Measurements from ENCODE around the gene PPP1R3A.
"Not testable (repeated sequence)": the region's sequence is repeated elsewhere in the genome, so short reads cannot be mapped to it uniquely, and the experiment has no call there.

Gene PPP1R3A, protein sequence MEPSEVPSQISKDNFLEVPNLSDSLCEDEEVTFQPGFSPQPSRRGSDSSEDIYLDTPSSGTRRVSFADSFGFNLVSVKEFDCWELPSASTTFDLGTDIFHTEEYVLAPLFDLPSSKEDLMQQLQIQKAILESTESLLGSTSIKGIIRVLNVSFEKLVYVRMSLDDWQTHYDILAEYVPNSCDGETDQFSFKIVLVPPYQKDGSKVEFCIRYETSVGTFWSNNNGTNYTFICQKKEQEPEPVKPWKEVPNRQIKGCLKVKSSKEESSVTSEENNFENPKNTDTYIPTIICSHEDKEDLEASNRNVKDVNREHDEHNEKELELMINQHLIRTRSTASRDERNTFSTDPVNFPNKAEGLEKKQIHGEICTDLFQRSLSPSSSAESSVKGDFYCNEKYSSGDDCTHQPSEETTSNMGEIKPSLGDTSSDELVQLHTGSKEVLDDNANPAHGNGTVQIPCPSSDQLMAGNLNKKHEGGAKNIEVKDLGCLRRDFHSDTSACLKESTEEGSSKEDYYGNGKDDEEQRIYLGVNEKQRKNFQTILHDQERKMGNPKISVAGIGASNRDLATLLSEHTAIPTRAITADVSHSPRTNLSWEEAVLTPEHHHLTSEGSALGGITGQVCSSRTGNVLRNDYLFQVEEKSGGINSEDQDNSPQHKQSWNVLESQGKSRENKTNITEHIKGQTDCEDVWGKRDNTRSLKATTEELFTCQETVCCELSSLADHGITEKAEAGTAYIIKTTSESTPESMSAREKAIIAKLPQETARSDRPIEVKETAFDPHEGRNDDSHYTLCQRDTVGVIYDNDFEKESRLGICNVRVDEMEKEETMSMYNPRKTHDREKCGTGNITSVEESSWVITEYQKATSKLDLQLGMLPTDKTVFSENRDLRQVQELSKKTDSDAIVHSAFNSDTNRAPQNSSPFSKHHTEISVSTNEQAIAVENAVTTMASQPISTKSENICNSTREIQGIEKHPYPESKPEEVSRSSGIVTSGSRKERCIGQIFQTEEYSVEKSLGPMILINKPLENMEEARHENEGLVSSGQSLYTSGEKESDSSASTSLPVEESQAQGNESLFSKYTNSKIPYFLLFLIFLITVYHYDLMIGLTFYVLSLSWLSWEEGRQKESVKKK

DNA sequence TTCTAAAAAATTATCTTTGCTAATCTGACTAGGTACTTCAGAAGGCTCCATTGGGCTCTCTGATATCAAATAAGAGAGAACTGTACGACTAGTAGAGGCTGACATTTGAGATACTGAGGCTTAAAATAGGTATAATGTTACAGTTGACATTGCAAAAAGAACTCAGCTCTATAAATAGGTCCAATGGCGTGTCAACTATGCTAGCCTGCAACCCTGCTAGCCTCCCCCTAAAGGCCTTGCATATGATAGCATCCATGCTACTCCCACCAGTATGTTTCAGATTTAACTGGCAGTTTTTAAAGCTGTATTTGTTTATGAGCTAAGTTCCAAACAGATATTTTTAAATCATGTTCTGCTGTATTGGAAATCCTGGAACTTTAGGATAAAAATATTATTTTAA is at the start of gene PPP1R3A:
Gene PPP1R3A, minus strand, starts transcription at position 64 of the 400 bp plus-strand sequence. Its CDS starts 13 bp downstream, at position 51.
- DNase-seq (ENCODE audit: low read depth in 2 of 2), result no peak

DNA sequence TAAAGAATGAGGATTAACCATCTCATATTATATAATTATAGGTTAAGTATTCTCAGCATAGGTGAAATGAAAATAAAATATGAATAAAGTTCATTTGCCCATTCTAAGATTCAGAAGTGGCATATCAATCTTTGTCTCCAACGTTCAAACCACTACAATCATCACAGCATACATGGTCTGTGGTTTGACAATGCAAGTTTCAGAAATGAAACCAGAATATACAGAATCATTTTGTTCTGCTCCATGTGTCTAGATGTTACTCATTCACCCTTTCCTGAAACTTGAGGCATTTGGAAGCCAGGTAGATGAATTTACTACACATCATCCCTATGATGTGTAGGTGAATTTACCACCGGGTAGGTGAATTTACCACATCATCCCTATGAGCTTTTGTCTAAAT is 44.5 kb upstream of the PPP1R3A start:
- DNase-seq (ENCODE audit: low read depth in 2 of 2), result no peak

DNA sequence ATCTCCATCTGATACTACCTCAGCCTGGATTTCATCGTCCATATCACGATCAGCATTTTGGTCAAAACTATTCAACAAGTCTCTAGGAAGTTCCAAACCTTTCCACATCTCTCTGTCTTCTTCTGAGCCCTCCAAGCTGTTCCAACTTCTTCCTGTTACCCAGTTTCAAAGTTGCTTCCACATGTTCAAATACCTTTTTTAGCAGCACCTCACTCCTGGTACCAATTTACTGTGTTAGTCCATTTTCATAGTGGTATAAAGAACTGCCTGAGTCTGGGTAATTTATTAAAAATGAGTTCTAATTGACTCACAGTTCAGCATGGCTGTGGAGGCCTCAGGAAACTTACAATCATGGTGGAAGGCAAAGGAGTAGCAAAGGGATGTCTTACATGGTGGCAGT is 41.1 kb upstream of the PPP1R3A start:
- DNase-seq (ENCODE audit: low read depth in 2 of 2), result no peak

DNA sequence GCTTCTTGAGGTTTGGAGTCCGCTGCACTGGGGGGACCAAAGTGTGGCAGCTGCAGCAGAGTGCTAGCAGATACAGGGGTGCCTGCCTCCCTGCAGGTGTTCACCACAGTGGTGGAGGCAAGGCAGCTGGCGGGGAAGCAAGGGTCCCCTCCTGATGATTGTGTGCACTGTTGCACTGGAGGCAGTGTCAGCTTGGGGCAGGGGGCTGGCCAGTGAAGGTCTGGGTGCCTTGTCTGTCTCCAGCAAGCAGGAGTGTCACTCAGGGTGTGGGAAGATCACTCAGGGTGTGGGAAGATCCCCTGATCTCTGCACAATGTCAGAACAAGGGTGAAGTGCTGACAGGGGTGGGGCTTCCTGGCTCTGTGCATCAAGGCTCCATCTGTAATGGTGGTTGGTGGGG is 36.3 kb upstream of the PPP1R3A start:
- DNase-seq (ENCODE audit: low read depth in 2 of 2), result no peak

DNA sequence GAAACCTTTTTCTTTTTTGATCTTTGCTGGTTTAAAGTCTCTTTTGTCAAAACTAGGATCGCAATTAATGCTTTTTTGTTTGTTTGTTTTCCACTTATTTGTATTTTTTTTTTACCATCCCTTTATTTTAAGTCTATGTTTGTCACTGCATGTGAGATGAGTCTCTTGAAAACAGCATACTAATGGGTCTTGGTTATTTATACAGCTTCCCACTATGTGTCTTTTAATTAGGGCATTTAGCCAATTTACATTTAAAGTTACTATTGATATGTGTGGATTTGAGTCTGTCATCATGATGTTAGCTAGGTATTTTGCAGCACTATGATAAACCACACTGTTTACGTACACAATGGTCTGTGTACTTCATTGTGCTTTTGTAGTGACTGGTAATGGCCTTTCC is 34.7 kb upstream of the PPP1R3A start:
- DNase-seq (ENCODE audit: low read depth in 2 of 2), result no peak

DNA sequence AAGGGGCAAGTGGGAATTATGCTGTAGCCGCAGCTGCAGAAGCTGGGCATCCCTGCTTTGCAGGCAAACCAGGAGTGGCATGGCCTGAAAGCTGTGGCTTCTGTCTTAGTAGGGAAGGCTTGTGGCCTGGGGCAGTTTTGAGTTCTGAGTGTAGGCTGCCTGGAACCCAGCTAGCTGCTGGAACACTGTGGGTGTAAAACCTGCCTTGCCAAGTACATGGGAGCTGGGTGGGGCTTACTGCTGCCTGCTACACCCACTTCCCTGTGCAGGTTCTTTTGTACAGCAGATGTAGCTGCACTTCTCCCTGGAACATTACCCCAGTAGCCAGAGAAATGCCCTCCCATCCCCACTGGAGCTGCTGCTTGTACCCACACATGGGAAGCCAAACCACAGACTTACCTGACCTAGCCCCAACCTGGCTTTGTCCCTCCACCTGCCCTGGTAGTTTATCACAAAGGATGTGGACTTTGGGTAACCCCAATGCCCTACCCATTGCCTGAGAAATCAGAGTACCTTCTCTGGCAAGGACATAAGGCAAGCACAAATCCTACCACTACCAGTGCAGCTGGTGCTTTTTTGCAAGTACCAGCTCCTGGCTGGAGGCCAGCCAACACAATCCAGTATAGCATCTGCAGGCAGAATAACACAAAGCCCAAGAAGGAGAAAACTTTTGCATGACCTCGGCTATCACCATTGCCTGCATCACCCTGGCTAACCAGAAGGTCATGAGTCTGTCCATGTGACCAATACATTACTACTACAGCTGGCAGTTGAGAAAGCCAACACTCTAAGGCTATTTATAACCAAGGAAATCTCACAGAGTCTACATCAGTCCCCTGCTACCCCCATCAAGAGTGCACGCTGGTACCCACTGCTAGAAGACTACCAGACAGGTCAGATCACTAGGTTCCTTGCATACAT is 26.5 kb upstream of the PPP1R3A start:
- DNase-seq (ENCODE audit: low read depth in 2 of 2), result no peak

DNA sequence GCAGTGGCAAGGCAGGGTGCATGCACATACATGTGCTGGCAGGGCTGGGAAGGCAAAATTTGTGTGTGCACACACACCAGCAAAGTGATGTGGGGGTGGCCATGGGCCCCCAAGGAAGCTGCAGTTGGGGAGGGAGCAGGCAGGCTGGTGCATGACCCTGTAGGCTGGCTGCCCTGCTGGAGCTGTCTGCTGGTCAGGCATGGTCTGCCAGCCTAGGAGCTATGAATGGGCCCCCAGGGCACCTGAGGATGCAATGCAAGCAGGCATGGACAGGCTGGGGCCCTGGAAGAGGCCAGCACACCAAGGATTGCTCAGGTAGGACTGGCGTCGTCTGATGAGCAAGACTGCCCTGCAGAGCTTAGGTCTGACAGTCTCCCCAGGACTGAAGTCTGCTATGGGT is 18.2 kb upstream of the PPP1R3A start:
- DNase-seq (ENCODE audit: low read depth in 2 of 2), result no peak

DNA sequence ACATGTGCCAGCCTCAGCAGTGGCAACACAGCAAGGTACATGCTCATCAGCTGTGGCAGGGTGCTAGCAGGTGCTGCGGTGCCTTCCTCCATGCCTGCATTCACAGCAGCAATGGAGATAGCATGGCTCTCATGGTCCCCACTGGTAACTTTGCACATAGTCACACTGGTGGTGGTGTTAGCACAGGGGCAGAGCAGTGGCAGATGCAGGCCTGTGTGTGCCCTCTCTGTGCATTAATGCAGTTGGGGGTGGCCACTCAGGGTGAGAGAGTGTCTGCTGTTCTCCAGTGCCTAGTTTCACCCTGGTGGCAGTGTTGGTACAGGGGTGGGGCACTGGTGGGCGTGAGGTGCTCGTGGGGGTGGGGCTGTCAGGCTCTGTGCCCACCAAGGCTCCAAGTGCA is 17.7 kb upstream of the PPP1R3A start:
- no peak for DNase-seq (ENCODE audit: low read depth in 2 of 2)

DNA sequence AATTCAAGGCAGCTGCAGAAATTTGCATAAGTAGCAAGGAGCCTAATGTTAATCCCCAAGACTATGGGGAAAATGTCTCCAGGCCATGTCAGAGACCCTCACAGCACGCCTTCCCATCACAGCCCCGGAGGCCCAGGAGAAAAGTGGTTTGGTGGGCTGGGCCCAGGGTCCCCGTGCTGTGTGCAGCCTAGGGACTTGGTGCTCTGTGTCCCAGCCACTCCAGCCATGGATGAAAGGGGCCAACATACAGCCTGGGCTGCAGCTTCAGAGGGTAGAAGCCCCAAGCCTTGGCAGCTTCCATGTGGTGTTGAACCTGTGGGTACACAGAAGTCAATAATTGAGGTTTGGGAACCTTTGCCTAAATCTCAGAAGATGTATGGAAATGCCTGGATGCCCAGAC is 10.6 kb upstream of the PPP1R3A start:
- not testable (repeated sequence) for DNase-seq (ENCODE audit: low read depth in 2 of 2)

DNA sequence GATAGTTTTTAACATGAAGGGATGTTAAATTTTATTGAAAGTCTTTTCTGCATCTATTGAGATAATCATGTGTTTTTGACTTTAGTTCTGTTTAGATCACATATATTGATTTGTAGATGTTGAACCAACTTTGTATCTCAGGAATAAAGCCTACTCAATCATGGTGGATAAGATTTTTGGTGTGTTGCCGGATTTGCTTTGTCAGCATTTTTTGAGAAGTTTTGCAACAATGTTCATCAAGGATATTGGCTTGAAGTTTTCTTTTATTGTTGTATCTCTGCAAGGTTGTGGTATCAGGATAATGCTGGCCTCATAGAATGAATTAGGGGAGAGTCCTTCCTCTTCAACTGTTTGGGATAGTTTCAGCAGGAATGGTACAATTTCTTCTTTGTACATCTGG is 9.3 kb upstream of the PPP1R3A start:
- DNase-seq (ENCODE audit: low read depth in 2 of 2), result no peak

DNA sequence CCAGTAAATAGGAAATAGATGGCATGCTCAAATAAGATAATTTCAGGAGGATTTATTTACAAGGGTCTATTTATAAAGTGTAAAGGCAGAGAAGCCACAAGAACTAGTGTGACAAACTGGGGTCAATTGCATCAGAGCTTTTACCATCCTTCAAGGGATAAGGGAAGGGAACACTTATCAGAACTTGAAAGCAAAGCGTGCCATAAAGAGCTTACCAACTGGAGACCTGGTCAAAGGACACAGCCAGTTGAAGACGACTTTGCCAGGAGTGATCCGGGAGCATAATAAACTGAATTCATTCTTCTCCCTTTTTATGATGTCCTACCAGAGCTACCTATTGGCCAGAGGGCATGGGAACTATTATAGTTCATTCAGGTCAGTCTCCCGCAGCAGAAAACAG is 3.2 kb upstream of the PPP1R3A start:
- DNase-seq (ENCODE audit: low read depth in 2 of 2), result no peak

DNA sequence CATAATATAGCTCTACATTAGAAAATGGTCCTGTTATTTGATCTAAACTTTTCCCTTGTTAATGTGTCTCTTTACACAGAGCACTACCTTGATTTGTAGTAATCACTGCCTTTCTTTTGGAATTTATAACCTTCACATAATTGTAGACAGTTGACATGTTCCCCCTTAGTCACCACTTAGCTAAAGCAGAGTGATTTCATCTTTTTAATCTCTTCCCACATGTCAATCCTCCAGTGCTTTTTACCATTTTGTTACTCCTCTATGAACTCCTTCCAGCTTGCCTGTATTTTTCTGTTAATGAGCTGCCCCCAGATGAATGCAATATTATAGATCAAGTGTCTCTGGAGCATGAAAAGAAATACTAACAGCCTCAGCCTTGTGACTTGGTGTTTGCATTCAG is 2.6 kb upstream of the PPP1R3A start:
- no peak for DNase-seq (ENCODE audit: low read depth in 2 of 2)

DNA sequence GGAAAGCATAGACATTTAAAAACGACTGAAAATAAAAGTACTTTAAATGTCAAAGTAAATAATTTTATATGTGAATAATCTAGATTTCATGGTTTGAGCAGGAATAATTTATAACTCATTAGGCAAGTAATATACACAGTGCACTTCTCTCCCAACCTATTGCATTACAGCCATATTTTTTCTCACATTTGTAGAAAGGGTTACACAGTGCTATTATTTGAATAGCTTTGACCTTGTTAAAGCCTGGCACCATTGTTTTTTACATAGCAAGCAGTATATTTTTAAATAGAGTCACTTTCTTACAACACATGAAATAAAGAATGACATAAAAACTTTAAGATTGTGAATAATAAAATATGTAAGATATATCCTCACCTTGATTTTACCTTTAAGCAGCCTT is 969 bp downstream of the PPP1R3A start:
- DNase-seq (ENCODE audit: low read depth in 2 of 2), result no peak

DNA sequence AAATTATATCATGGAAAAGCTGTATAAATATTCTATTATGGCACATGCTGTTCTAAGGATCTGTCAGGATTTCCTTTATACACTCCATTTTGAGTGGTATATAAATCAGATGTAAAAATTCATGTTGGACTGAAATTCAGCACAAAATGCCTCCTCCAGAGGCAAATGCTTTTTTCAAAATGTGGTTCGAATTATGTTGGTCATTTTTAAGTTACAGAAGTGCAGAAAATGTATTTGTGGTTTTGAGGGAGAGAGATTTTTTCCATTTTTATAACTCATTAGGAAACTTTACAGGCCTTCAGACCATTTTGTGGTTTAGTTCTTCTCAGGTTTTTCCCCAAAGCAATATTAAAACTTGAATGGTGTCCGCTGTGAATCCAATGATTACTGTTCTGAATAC is 2.9 kb downstream of the PPP1R3A start:
- no peak for DNase-seq (ENCODE audit: low read depth in 2 of 2)

DNA sequence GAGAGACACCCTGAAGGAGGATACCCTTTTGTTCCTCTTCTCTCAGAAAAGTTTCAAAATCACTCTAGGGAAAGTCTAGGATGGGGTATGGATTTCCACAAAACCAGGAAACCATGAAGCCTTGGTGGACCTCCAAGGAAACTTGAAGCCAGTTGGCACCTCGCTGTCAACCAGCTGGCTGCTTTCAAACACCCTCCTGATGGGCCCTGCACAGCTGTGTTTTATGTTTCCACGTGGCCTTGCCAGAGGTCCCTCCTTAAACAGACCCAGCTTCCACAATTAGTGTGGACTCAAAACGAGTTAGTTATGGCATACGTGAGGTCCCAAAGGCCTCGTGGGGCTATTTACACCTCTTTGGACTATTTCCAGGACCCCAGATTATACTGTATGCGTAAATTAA is 5.9 kb downstream of the PPP1R3A start:
- no peak for DNase-seq (ENCODE audit: low read depth in 2 of 2)

DNA sequence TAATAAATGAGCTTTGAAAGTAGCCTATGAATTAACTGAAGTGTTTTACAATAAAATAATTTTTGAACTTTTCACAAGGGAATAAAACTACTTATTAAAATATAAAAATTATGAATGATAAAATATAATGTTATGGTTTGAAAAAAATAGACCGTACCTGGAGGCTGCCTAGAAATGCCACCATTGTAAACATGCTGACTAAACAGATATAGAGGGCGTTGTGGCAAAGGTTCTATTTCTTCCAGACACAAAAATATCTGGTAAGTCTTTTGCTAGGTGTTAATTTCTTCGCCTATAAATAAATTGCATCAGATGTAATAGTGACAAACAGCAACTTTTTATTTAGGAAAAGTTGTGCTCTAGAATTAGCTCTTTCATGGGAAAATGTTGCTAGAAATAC is 11.2 kb downstream of the PPP1R3A start:
- no peak for DNase-seq (ENCODE audit: low read depth in 2 of 2)

DNA sequence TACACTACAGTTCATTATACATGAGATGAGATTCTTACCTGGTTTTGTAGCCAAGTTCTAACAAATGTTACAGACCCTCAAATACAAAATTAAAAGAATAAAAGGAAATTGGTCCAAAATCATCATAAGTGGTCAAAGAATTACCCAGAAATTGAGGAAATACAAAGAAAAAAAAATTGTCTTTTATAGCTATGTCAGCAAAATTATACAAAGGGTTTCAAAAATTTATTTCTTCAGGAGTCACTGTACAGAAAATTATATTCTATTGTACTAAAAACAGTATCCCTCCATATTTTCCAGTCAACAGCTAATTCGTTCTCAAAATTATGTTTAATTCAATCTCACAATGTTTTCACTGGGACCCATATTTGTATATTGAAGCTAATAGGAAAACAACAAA is 14.3 kb downstream of the PPP1R3A start:
- no peak for DNase-seq (ENCODE audit: low read depth in 2 of 2)

DNA sequence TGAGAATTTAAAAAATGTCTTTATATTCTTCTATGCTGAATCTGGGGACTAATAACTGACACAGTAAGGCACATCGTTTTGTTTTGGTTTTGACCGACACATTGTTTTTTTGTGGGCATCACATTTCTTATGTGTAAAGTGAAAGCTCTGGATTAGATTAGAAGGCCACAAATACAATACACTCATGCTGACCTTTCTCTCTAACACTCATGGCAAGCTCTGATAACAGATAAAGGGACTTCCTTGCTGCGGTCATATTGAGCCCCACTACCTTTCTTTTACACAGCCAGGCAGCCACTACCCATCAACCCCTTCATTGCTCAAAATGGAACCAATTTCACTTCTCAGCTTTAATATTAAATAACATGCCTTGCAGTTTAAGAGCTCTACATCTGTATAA is 26.0 kb downstream of the PPP1R3A start:
- DNase-seq (ENCODE audit: low read depth in 2 of 2), result no peak

DNA sequence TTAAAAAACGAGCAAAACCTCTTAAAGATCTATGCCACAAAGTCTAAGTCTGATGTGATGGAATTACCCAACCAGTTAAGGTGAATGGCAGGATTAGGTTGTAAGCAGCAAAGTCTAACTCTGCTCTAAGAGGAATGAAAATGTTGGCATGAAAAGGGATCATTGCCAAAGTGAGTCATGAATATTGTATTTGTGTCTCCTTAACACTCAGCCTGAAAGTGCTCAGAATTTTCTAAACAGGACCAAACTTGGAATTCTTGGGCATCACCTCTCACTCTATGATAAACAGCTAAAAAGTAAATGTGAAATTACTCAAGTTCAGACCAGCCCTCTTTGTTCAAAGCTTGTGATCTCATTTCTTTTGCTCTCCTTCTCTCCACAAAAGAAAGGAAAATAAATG is 27.0 kb downstream of the PPP1R3A start:
- DNase-seq (ENCODE audit: low read depth in 2 of 2), result no peak

DNA sequence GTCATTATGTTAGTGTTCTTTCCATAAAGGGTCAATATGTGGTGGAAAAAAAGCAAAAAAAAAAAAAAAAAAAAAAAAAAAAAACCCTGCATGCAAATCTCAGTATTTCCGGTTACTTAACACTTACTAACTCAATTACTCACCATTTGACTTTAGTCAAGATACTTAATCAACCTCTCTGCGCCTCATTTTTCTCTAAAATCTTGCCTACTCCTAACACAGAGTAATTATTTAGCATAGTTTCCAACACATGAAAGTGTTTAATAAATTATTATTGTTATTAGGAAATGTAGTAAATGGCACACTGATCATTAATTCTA is 27.8 kb downstream of the PPP1R3A start:
- DNase-seq (ENCODE audit: low read depth in 2 of 2), result no peak

DNA sequence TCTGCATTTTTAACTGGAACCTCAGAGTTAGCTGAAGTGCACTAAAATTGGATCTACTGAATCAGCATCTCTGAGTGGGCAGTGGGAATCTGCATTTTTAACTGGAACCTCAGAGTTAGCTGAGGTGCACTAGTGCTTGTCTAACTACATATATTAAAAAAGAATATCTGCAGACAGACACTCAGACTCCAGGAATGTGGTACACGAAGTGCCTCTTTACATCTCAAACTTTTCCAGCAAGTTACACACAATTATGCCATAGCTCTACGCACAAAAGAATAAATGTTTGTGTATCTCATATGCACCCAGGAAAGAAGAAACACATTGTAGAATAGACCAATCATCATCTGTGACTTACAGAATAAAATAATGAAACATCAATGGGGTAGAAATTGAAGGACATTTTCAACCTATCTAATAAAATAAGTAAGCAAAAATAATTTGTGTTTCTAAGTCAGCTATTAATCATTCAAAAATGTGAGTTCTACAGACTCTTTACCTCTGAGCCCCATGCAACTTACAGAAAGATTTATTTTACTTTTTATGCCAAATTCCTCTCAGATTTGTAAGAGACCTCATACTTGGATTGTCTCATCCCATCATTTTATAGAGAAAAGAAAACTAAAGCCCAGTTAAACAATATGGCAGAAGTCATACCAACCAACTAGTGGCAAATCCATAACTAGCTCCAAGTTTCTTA is 28.3 kb downstream of the PPP1R3A start:
- DNase-seq (ENCODE audit: low read depth in 2 of 2), result no peak

All from activated CD4-positive, alpha-beta T cell treated with anti-CD3 and anti-CD28 coated beads for 24 hours (primary cell).